Heart left ventricle (tissue), 13 donors: ENCODE results near the gene EIF1AX.

Experiments used
- CTCF ChIP-seq, 12 donors: fragments of 200-600 bp; sonication (generic) in 4 of 12; IDR thresholded peaks; one replicate each; pipeline versions ENCODE4 v1.5.0 to v1.8.0; 2018 to 2022; ENCODE audit warnings: antibody characterized with exemption in 12 of 12, mild to moderate bottlenecking in 5 of 12
- POLR2A ChIP-seq, 2 donors: fragments of 450-650 bp; IDR thresholded peaks; one replicate each; pipeline ENCODE4 v1.6.1; 2017; ENCODE audit warnings: antibody characterized with exemption in 2 of 2, mild to moderate bottlenecking in 2 of 2, moderate library complexity in 2 of 2
- donor health status: ischemic (EF 13 %, LVEDD 7.1; RV severe dilation, severe dysfunction).
- donor health status: DM: no; HTN: yes; CAD: no.
- donor health status: DM: no; HTN: no; CAD: no.
- donor health status: ischemic (EF 25% LVEDD 6.9; RV normal size, moderate dysfunction).
- donor health status: ischemic (EF 25% LVEDD 5.7; RV mildly dilated, moderate dysfunction).
- donor health status: ischemic (EF 35%, LVEDD 5.7; RV mildly dilated, moderate dysfunction).
- donor health status: nonischemic (EF 11% LVEDD 7.7; RV severe dilation, severe dysfunction).
- donor health status: DM: yes; HTN: yes; CAD: no.
- donor health status: PGD.
- donor health status: ischemic (EF 29% LVEDD 5.4; RV normal size, mild dysfunction).
- donor health status: nonischemic (EF 23%, LVEDD 6.1; RV moderate dilation, normal function).

GRCh38 chrX:20144491-20144890 lies 2.9 kb upstream of the EIF1AX start:
- TF ChIP-seq CTCF (IDR thresholded peaks at IDR 0.05) (no peak), POLR2A (IDR thresholded peaks at IDR 0.05) (no peak)
